A204.1 (cell line): ENCODE results near the gene TMC6.
"Not testable (repeated sequence)": the region's sequence is repeated elsewhere in the genome, so short reads cannot be mapped to it uniquely, and the experiment has no call there.

ENCODE experiments used
- FAIRE-seq: peaks from 2 replicates; lab custom pipeline; 2012; peaks lifted over from hg19 to GRCh38; lab: Jason Lieb, UNC

TMC6 gene

GRCh38 chr17:78069695-78070094, 58.9 kb downstream of the TMC6 start:
- no peak for FAIRE-seq

GRCh38 chr17:78066976-78067375, 61.6 kb downstream of the TMC6 start:
- FAIRE-seq, result not testable (repeated sequence)

GRCh38 chr17:78064708-78065107, 63.8 kb downstream of the TMC6 start:
- FAIRE-seq, result no peak

GRCh38 chr17:78063489-78063888, 65.1 kb downstream of the TMC6 start:
- FAIRE-seq, result no peak

- FAIRE-seq, result no peak
Observed at GRCh38 chr17:78062596-78062995, 66.0 kb downstream of the TMC6 start.
